ENCODE measurements around the gene ACSS1.

- TF ChIP-seq NANOG (IDR thresholded peaks at IDR 0.05; ENCODE audit: borderline replicate concordance) (no peak), CTCF (conservative IDR thresholded peaks at IDR 0.05; ENCODE audit: low read depth in 2 of 2) (no peak), POLR2AphosphoS5 (IDR thresholded peaks at IDR 0.05; ENCODE audit: low read depth) (no peak)
These were observed 25.9 kb downstream of the ACSS1 start for GRCh38 chr20:25032065-25032477.
